GM19452 (cell line): ENCODE measurements around the gene ELP1.

ENCODE experiments used
- ATAC-seq: cut with Tn5 transposase; IDR thresholded peaks from one replicate; pipeline ENCODE4 v1.9.1; 2021; ENCODE audit not compliant: unreplicated experiment

ELP1 gene

GRCh38 chr9:108883085-108883484 is 50.8 kb downstream of the ELP1 start:
- no peak for ATAC-seq

GRCh38 chr9:108882052-108882888 is 51.7 kb downstream of the ELP1 start:
- no peak for ATAC-seq

GRCh38 chr9:108880738-108881316 is 53.1 kb downstream of the ELP1 start:
- ATAC-seq = no peak

GRCh38 chr9:108877524-108877923 is 56.4 kb downstream of the ELP1 start:
- no peak for ATAC-seq

GRCh38 chr9:108876425-108876824 is 57.5 kb downstream of the ELP1 start:
- ATAC-seq = no peak

- no peak for ATAC-seq
Observed at GRCh38 chr9:108874058-108874788, 59.7 kb downstream of the ELP1 start.

GRCh38 chr9:108869092-108869725 is 64.7 kb downstream of the ELP1 start:
- ATAC-seq = no peak

- no peak for ATAC-seq
Observed at GRCh38 chr9:108867829-108868228, 66.1 kb downstream of the ELP1 start.

- no peak for ATAC-seq
Observed at GRCh38 chr9:108867116-108867515, 66.8 kb downstream of the ELP1 start.

GRCh38 chr9:108866001-108866420 is 67.9 kb downstream of the ELP1 start:
- no peak for ATAC-seq

GRCh38 chr9:108865037-108865436 is 68.9 kb downstream of the ELP1 start:
- no peak for ATAC-seq

- ATAC-seq = no peak
Observed at GRCh38 chr9:108864446-108864845, 69.5 kb downstream of the ELP1 start.

- no peak for ATAC-seq
Observed at GRCh38 chr9:108863891-108864290, 70.0 kb downstream of the ELP1 start.

- ATAC-seq = no peak
Observed at GRCh38 chr9:108861997-108862396, 71.9 kb downstream of the ELP1 start, which contains the start of gene ACTL7A. ACTL7A (plus strand) TSS chr9:108862266; CDS start chr9:108862323, 57 bp downstream.

- no peak for ATAC-seq
Observed at GRCh38 chr9:108861464-108861863, 72.5 kb downstream of the ELP1 start.

- ATAC-seq = no peak
Observed at GRCh38 chr9:108860764-108861163, 73.2 kb downstream of the ELP1 start.

- no peak for ATAC-seq
Observed at GRCh38 chr9:108860354-108860753, 73.6 kb downstream of the ELP1 start.

- ATAC-seq = peak; percentile 67
Observed at GRCh38 chr9:108859459-108860114, 74.3 kb downstream of the ELP1 start.

GRCh38 chr9:108857572-108857971 is 76.4 kb downstream of the ELP1 start:
- ATAC-seq = no peak

GRCh38 chr9:108855888-108856287 is 78.0 kb downstream of the ELP1 start, which contains the start of gene ACTL7B:
ACTL7B (minus strand) TSS chr9:108855986; CDS start chr9:108855930, 56 bp downstream.
- ATAC-seq = no peak

GRCh38 chr9:108855529-108855886 is 78.4 kb downstream of the ELP1 start:
- no peak for ATAC-seq
